Body of pancreas (tissue), 4 donors: ENCODE data around the gene ADPRHL1. TPM values are rescaled to one million over a fixed set of nuclear protein-coding genes. Genes with fewer than 3 reads are reported as not detected.

Experiments
- ATAC-seq: fragments of 150-250 bp; one replicate; pipeline ENCODE4 v1.9.1; 2016
- DNase-seq, 4 donors: peaks; one replicate each; pipeline ENCODE4 v3.0.0-alpha.2; 2019
- H3K27ac ChIP-seq, 4 donors: fragments of 200-600 bp; sonication (generic); 1 replicate in 3 of 4; 2 replicates in 1 of 4; pipeline versions ENCODE4 v1.5.1 to v1.6.1; 2016 to 2019; ENCODE audit warnings: mild to moderate bottlenecking in 1 of 4, mixed read lengths in 1 of 4, moderate library complexity in 1 of 4
- H3K27me3 ChIP-seq, 2 donors: fragments of 200-600 bp; sonication (generic); one replicate each; pipeline ENCODE4 v1.6.0; 2016; ENCODE audit warnings: mild to moderate bottlenecking in 1 of 2
- H3K36me3 ChIP-seq, 2 donors: fragments of 200-600 bp; sonication (generic); replicated peaks in 1 of 2; 2 replicates each; pipeline ENCODE4 v1.5.1; 2016; ENCODE audit warnings: low read depth in 2 of 2; ENCODE audit not compliant: insufficient read depth in 1 of 2
- H3K4me1 ChIP-seq: fragments of 200-600 bp; sonication (generic); one replicate; pipeline ENCODE4 v1.6.0; 2016
- H3K4me3 ChIP-seq, 2 donors: fragments of 200-600 bp; sonication (generic); 1 replicate in 1 of 2; 2 replicates in 1 of 2; pipeline ENCODE4 v1.5.1; 2016 to 2019
- H3K9me3 ChIP-seq, 3 donors: fragments of 200-600 bp; sonication (generic); 1 replicate in 2 of 3; 2 replicates in 1 of 3; pipeline ENCODE4 v1.5.1; 2016
- POLR2A ChIP-seq, 3 donors: fragments of 450-650 bp; IDR thresholded peaks; one replicate each; pipeline ENCODE4 v1.6.1; 2016; ENCODE audit warnings: antibody characterized with exemption in 3 of 3, mild to moderate bottlenecking in 2 of 3
- WGBS, 2 donors: methylation state at CpG; one replicate each; pipeline ENCODE4 v1.1.5; 2017; 5-methylcytosine and 5-hydroxymethylcytosine counted together
- intact Hi-C: fragments of 100-400 bp; cut with DNase I; formaldehyde crosslinking; loops from one replicate; pipeline ENCODE4 v1.15.1; 2023
- total RNA-seq, 2 donors: library from RNA; depleted of rRNA; stranded (reverse); fragments of >200 nt; gene quantifications; one replicate each; pipeline ENCODE4 v1.1.0, GENCODE V29; 2016
- TF ChIP-seq, protein P1 (sequence below), 7 experiments: fragments of 450-650 bp in 4 of 7; fragments of 200-600 bp in 3 of 7; sonication (generic) in 3 of 7; IDR thresholded peaks; one replicate each; pipeline ENCODE4 v1.5.1; 2016 to 2019; ENCODE audit warnings: antibody characterized with exemption in 7 of 7

Gene ADPRHL1
- total RNA-seq, 2 donors from 2014 or later, result 6.0 to 15.8 TPM

- no peak for ATAC-seq
- H3K27ac ChIP-seq, result no peak overlapping the region
- DNase-seq, result no peak
These were observed 31.5 kb downstream of the ADPRHL1 start for GRCh38 chr13:113421673-113422270.

DNA sequence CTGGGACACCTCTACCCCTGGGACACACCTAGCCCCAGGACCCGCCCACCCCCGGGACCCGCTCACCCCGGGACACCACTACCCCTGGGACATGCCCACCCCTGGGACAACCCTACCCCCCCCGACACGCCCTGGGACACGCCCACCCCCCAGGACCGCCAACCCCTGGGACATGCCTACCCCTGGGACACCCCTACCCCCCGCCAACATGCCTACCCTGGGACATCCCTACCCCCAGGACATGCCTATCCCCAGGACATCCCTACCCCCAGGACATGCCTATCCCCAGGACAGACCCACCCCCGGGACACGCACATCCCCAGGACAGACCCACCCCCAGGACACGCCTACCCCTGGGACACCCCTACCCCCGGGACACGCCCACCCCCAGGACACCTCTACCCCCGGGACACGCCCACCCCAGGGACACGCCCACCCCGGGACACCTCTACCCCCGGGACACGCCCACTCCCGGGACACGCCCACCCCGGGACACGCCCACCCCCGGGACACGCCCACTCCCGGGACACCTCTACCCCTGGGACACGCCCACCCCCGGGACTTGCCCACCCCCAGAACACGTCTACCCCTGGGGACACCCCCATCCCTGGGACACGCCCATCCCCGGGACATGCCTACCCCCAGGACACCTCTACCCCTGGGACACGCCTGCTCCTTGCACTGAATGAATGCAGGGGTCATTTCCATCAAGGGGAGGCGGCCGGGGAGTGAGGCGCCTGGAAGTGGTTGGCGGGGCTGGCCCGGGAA is 32.3 kb downstream of the ADPRHL1 start:
- 77 to 78% methylated on average over 9 to 18 of the region's 38 CpGs for WGBS, 2 donors
- Histone ChIP-seq H3K27me3 (no peaks in the 10 kb centered on the region), H3K4me1 (no peaks in the 10 kb centered on the region), H3K27ac (no peak overlapping the region), H3K36me3 (no peaks in the 10 kb centered on the region), H3K4me3 (no peak overlapping the region), H3K9me3 (no peaks in the 10 kb centered on the region)
- TF ChIP-seq, protein P1, sequence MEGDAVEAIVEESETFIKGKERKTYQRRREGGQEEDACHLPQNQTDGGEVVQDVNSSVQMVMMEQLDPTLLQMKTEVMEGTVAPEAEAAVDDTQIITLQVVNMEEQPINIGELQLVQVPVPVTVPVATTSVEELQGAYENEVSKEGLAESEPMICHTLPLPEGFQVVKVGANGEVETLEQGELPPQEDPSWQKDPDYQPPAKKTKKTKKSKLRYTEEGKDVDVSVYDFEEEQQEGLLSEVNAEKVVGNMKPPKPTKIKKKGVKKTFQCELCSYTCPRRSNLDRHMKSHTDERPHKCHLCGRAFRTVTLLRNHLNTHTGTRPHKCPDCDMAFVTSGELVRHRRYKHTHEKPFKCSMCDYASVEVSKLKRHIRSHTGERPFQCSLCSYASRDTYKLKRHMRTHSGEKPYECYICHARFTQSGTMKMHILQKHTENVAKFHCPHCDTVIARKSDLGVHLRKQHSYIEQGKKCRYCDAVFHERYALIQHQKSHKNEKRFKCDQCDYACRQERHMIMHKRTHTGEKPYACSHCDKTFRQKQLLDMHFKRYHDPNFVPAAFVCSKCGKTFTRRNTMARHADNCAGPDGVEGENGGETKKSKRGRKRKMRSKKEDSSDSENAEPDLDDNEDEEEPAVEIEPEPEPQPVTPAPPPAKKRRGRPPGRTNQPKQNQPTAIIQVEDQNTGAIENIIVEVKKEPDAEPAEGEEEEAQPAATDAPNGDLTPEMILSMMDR (IDR thresholded peaks at IDR 0.05), result no peak
- TF ChIP-seq POLR2A (IDR thresholded peaks at IDR 0.05), result no peak
- ATAC-seq, result no peak
- intact Hi-C loops, result no loop called here
- DNase-seq, result no peak

More at GRCh38 chr13:113421673-113422270, 31.5 kb downstream of the ADPRHL1 start:
- no peak overlapping the region for H3K4me3 ChIP-seq
- H3K27me3 ChIP-seq, result no peaks in the 10 kb centered on the region
- intact Hi-C loops, result no loop called here
- H3K36me3 ChIP-seq, result no peaks in the 10 kb centered on the region
- 80 to 86% methylated on average over 15 of the region's 15 CpGs for WGBS, 2 donors
- H3K9me3 ChIP-seq, result no peaks in the 10 kb centered on the region
- H3K4me1 ChIP-seq, result no peaks in the 10 kb centered on the region
- TF ChIP-seq, protein P1 (IDR thresholded peaks at IDR 0.05), result no peak
- TF ChIP-seq POLR2A (IDR thresholded peaks at IDR 0.05), result no peak

GRCh38 chr13:113420232-113420631 is 33.1 kb downstream of the ADPRHL1 start:
- Histone ChIP-seq H3K36me3 (no peaks in the 10 kb centered on the region), H3K27me3 (no peaks in the 10 kb centered on the region), H3K4me3 (no peak overlapping the region), H3K9me3 (no peaks in the 10 kb centered on the region), H3K4me1 (no peaks in the 10 kb centered on the region), H3K27ac (no peak overlapping the region)
- ATAC-seq (no peak), DNase-seq (no peak)
- TF ChIP-seq, protein P1 (IDR thresholded peaks at IDR 0.05), result no peak
- no peak for TF ChIP-seq POLR2A (IDR thresholded peaks at IDR 0.05)
- intact Hi-C loops, result no loop called here
- 78 to 90% methylated on average over 8 to 15 of the region's 15 CpGs for WGBS, 2 donors

DNA sequence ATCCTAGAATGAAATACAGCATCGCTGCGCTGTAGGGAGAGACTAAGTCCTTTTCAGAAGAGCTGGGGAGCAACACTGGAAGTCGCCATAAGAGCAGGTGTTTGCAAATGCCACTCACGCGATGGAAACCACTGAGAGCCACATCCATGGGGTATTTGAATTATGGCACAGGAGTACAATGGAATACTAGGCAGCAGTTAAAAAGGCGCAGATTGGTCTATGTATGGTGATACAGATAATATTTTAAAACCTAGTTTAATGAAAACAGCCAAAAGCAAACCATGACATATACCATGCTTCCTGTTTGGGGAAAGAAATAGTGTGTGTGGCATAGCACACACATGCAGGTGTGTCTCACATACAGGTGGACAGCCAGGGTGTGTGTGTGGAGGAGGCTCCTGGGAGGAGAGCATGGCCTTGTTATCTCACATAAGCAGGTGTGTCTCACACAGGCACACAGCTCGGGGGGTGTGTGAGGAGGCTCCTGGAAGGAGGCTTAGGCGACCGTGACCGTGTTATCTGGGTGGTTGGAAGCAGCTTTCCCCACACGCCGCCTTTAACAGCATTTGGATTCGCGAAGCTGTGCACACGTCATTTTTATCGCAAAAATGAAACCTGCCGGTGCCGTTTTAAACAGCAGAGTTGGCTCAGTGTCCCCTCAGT is 33.6 kb downstream of the ADPRHL1 start:
- TF ChIP-seq, protein P1 (IDR thresholded peaks at IDR 0.05), result no peak
- no peak for TF ChIP-seq POLR2A (IDR thresholded peaks at IDR 0.05)
- no peak for DNase-seq
- Histone ChIP-seq H3K4me3 (no peak overlapping the region), H3K27ac (no peak overlapping the region), H3K36me3 (no peaks in the 10 kb centered on the region), H3K27me3 (no peaks in the 10 kb centered on the region), H3K9me3 (no peaks in the 10 kb centered on the region), H3K4me1 (no peaks in the 10 kb centered on the region)
- intact Hi-C loops, result no loop called here
- WGBS, 2 donors, result 87 to 90% methylated on average over 17 to 18 of the region's 18 CpGs
- no peak for ATAC-seq
